Measurements from ENCODE around the gene TMPRSS4. TPM values are rescaled to one million over a fixed set of nuclear protein-coding genes. Genes with fewer than 3 reads are reported as not detected.

The TMPRSS4 gene
- total RNA-seq, 2 donors from 2014 or later = 309 to 344 TPM

- intact Hi-C loops (cut with DNase I) = no loop called here
- H3K4me3 ChIP-seq = no peak overlapping the region
- no peak for DNase-seq
- H3K36me3 ChIP-seq = no peaks in the 10 kb centered on the region
- no peaks in the 10 kb centered on the region for H3K9me3 ChIP-seq
- H3K4me1 ChIP-seq = no peaks in the 10 kb centered on the region
- no peak overlapping the region for H3K27ac ChIP-seq
- TF ChIP-seq, protein P1, sequence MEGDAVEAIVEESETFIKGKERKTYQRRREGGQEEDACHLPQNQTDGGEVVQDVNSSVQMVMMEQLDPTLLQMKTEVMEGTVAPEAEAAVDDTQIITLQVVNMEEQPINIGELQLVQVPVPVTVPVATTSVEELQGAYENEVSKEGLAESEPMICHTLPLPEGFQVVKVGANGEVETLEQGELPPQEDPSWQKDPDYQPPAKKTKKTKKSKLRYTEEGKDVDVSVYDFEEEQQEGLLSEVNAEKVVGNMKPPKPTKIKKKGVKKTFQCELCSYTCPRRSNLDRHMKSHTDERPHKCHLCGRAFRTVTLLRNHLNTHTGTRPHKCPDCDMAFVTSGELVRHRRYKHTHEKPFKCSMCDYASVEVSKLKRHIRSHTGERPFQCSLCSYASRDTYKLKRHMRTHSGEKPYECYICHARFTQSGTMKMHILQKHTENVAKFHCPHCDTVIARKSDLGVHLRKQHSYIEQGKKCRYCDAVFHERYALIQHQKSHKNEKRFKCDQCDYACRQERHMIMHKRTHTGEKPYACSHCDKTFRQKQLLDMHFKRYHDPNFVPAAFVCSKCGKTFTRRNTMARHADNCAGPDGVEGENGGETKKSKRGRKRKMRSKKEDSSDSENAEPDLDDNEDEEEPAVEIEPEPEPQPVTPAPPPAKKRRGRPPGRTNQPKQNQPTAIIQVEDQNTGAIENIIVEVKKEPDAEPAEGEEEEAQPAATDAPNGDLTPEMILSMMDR (IDR thresholded peaks at IDR 0.05) = no peak
- H3K9ac ChIP-seq (ENCODE audit: low read depth in 2 of 2, low read length in 2 of 2) = no peak overlapping the region
- H3K27me3 ChIP-seq = no peaks in the 10 kb centered on the region
Measured at GRCh38 chr11:118095493-118095892, 18.6 kb downstream of the TMPRSS4 start.

DNA sequence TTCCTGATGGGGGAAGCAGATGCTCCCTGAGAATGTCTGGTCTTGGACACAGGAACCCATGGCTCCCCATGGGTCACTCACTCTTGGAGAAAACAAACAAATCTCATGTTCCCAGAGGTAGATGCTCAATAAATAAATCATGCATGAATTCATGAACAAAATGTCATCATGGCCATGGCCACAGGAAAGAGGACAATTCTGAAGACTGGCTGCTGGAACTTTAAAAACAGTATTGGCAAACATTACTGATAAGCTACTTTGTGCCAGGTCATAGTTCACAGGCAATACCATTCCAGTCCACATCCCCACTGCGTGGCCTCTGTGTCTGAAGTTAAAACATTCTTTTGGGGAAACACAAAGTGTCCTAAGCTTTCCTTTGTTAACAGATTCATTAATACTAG lies 19.1 kb downstream of the TMPRSS4 start:
- H3K9ac ChIP-seq (ENCODE audit: low read depth in 2 of 2, low read length in 2 of 2) = no peak overlapping the region
- intact Hi-C loops (cut with DNase I) = no loop called here
- H3K36me3 ChIP-seq = no peaks in the 10 kb centered on the region
- H3K27me3 ChIP-seq = no peaks in the 10 kb centered on the region
- TF ChIP-seq, protein P1 (IDR thresholded peaks at IDR 0.05) = no peak
- DNase-seq = no peak
- no peak overlapping the region for H3K4me3 ChIP-seq
- no peaks in the 10 kb centered on the region for H3K9me3 ChIP-seq
- H3K4me1 ChIP-seq = no peaks in the 10 kb centered on the region
- no peak overlapping the region for H3K27ac ChIP-seq

GRCh38 chr11:118098996-118099837 lies 22.3 kb downstream of the TMPRSS4 start:
- no peak overlapping the region for H3K4me3 ChIP-seq
- H3K27me3 ChIP-seq = no peaks in the 10 kb centered on the region
- intact Hi-C loops (cut with DNase I) = no loop called here
- no peaks in the 10 kb centered on the region for H3K9me3 ChIP-seq
- DNase-seq = no peak
- H3K9ac ChIP-seq (ENCODE audit: low read depth in 2 of 2, low read length in 2 of 2) = no peak overlapping the region
- no peak overlapping the region for H3K27ac ChIP-seq
- H3K4me1 ChIP-seq = no peaks in the 10 kb centered on the region
- TF ChIP-seq, protein P1 (IDR thresholded peaks at IDR 0.05) = no peak
- H3K36me3 ChIP-seq = no peaks in the 10 kb centered on the region

DNA sequence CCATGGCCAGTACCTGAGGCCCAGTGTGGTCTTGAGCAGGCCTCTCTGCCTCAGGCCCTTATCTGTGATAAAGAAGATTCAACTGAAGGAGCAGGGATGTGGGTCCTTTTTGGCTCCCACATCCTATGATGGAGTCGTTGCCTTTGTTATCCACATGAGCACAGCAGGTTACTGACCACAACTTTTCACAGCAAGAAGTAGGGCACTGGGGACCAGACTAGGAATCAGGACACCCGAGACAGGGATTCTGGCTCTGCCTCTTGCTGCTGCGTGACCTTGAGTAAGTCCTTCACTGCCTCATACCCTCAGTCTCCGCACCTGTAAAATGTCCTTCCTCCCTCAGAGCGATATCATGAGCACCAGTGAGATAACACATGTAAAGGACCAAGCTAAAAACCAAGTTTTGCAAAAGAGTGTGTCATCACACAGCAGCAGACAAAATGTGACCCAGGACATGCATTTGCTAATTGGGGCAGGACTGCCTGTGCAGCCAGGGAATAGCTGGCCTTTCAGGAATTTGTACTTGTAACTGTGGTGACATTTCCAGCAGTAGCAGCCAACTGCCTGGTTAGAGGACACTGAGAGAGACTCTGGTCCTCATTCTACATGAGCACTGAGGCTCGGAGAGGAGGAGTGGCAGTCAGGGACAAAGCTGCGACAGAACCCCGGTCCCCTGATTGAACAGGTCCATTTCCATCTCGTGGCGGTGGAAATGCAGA lies 23.1 kb downstream of the TMPRSS4 start:
- H3K36me3 ChIP-seq = no peaks in the 10 kb centered on the region
- H3K27ac ChIP-seq = no peak overlapping the region

GRCh38 chr11:118100691-118101232 lies 23.9 kb downstream of the TMPRSS4 start:
- DNase-seq = no peak
- no peaks in the 10 kb centered on the region for H3K4me1 ChIP-seq
- H3K9me3 ChIP-seq = no peaks in the 10 kb centered on the region
- H3K27ac ChIP-seq = no peak overlapping the region
- no peak overlapping the region for H3K9ac ChIP-seq (ENCODE audit: low read depth in 2 of 2, low read length in 2 of 2)
- intact Hi-C loops (cut with DNase I) = no loop called here
- TF ChIP-seq, protein P1 (IDR thresholded peaks at IDR 0.05) = no peak
- no peaks in the 10 kb centered on the region for H3K36me3 ChIP-seq
- H3K4me3 ChIP-seq = no peak overlapping the region
- no peaks in the 10 kb centered on the region for H3K27me3 ChIP-seq

More for the DNA sequence above, 23.1 kb downstream of the TMPRSS4 start:
- Histone ChIP-seq H3K4me3 (no peak overlapping the region), H3K9me3 (no peaks in the 10 kb centered on the region), H3K27me3 (no peaks in the 10 kb centered on the region), H3K9ac (ENCODE audit: low read depth in 2 of 2, low read length in 2 of 2) (no peak overlapping the region), H3K4me1 (no peaks in the 10 kb centered on the region)
- TF ChIP-seq, protein P1 (IDR thresholded peaks at IDR 0.05) = no peak
- no peak for DNase-seq
- intact Hi-C loops (cut with DNase I) = no loop called here

All from colonic mucosa (tissue), 4 donors.